ENCODE data around the gene PGS1.

- no peak for TF ChIP-seq EZH2phosphoT487 (IDR thresholded peaks at IDR 0.05; ENCODE audit: low read depth, severe bottlenecking, unreplicated experiment)
- TF ChIP-seq CTCF (IDR thresholded peaks at IDR 0.05; ENCODE audit: poor library complexity): no peak
- TF ChIP-seq EZH2 (IDR thresholded peaks at IDR 0.05; ENCODE audit: borderline replicate concordance): no peak
These were observed 32.5 kb upstream of the PGS1 start for GRCh38 chr17:78345791-78346494.
